GM12801 (cell line): ENCODE results near the gene GSDMA.

Experiments used
- CTCF ChIP-seq: IDR thresholded peaks from one replicate; pipeline ENCODE4 v1.5.1; 2011; ENCODE audit warnings: control low read depth; ENCODE audit not compliant: insufficient read length; ENCODE audit errors: extremely low read depth

GSDMA gene

GRCh38 chr17:39954876-39955275 lies 7.9 kb upstream of the GSDMA start:
- TF ChIP-seq CTCF: no peak

GRCh38 chr17:39955726-39956225 lies 7.0 kb upstream of the GSDMA start:
- TF ChIP-seq CTCF: no peak

GRCh38 chr17:39960524-39961041 lies 2.2 kb upstream of the GSDMA start:
- no peak for TF ChIP-seq CTCF

- TF ChIP-seq CTCF: no peak
Observed at GRCh38 chr17:39963829-39964228, 1.0 kb downstream of the GSDMA start.

GRCh38 chr17:39965017-39965699 lies 2.4 kb downstream of the GSDMA start:
- no peak for TF ChIP-seq CTCF

- TF ChIP-seq CTCF: no peak
Observed at GRCh38 chr17:39966771-39967170, 4.0 kb downstream of the GSDMA start.

GRCh38 chr17:39968761-39969160 lies 6.0 kb downstream of the GSDMA start:
- TF ChIP-seq CTCF: no peak
